GM23338 (cell line): ENCODE data around the gene FDX1. TPM values are rescaled to one million over a fixed set of nuclear protein-coding genes. Genes with fewer than 3 reads are reported as not detected.

ENCODE experiments used
- ATAC-seq: fragments of 200-7000 bp; cut with Tn5 transposase; 3 replicates; pipeline ENCODE4 v1.9.1; 2020
- DNase-seq: peaks from one replicate; pipeline ENCODE4 v3.0.0-alpha.2; 2015; ENCODE audit warnings: low spot score
- H2AFZ ChIP-seq: fragments of 200-600 bp; sonication (generic); 2 replicates; pipeline ENCODE4 v1.8.0; 2016; ENCODE audit warnings: antibody characterized with exemption, mild to moderate bottlenecking, moderate library complexity
- H3F3A ChIP-seq: fragments of 200-600 bp; sonication (generic); replicated peaks from 2 replicates; pipeline ENCODE4 v1.8.0; 2017; ENCODE audit warnings: antibody characterized with exemption, mixed run types, low read depth
- H3K27ac ChIP-seq: fragments of 200-600 bp; sonication (generic); 2 replicates; pipeline ENCODE4 v1.6.1; 2016; ENCODE audit warnings: low read depth
- H3K27me3 ChIP-seq: fragments of 200-600 bp; sonication (generic); 2 replicates; pipeline ENCODE4 v1.8.0; 2016; ENCODE audit warnings: mild to moderate bottlenecking, mixed run types, moderate library complexity; ENCODE audit not compliant: insufficient read depth
- H3K36me3 ChIP-seq: fragments of 200-600 bp; sonication (generic); 2 replicates; pipeline ENCODE4 v1.8.0; 2016; ENCODE audit warnings: mild to moderate bottlenecking; ENCODE audit not compliant: insufficient read depth
- H3K4me1 ChIP-seq: fragments of 200-600 bp; sonication (generic); 2 replicates; pipeline ENCODE4 v1.8.0; 2016; ENCODE audit warnings: mild to moderate bottlenecking, moderate library complexity; ENCODE audit not compliant: insufficient read depth
- H3K4me2 ChIP-seq: fragments of 200-600 bp; sonication (generic); 2 replicates; pipeline ENCODE4 v1.7.1; 2017; ENCODE audit warnings: mixed run types
- H3K4me3 ChIP-seq: fragments of 200-600 bp; sonication (generic); 2 replicates; pipeline ENCODE4 v1.6.1; 2016; ENCODE audit warnings: mixed run types
- H3K79me2 ChIP-seq: fragments of 200-600 bp; sonication (generic); replicated peaks from 2 replicates; pipeline ENCODE4 v1.8.0; 2017; ENCODE audit warnings: mild to moderate bottlenecking; ENCODE audit not compliant: insufficient read depth
- H3K9me2 ChIP-seq: fragments of 200-600 bp; sonication (generic); 2 replicates; pipeline ENCODE4 v1.8.0; 2017; ENCODE audit not compliant: insufficient read depth
- H4K20me1 ChIP-seq: fragments of 200-600 bp; sonication (generic); replicated peaks from 2 replicates; pipeline ENCODE4 v1.8.0; 2017; ENCODE audit warnings: mild to moderate bottlenecking; ENCODE audit not compliant: insufficient read depth
- H3K27ac Mint-ChIP-seq: 2 replicates; pipeline ENCODE4 v1.8.0; 2020; ENCODE audit warnings: inconsistent platforms, mild to moderate bottlenecking, moderate library complexity, mixed read lengths
- H3K27me3 Mint-ChIP-seq: 3 replicates; pipeline ENCODE4 v1.8.0; 2022; ENCODE audit warnings: low read depth, mild to moderate bottlenecking, moderate library complexity, mixed read lengths, inconsistent platforms; ENCODE audit not compliant: insufficient read depth, poor library complexity
- H3K36me3 Mint-ChIP-seq: 3 replicates; pipeline ENCODE4 v1.8.0; 2021; ENCODE audit warnings: low read depth, mild to moderate bottlenecking, inconsistent platforms, moderate library complexity, mixed read lengths
- H3K4me1 Mint-ChIP-seq: 3 replicates; pipeline ENCODE4 v1.8.0; 2020; ENCODE audit warnings: mild to moderate bottlenecking, inconsistent platforms, mixed read lengths
- H3K4me3 Mint-ChIP-seq: 3 replicates; pipeline ENCODE4 v1.8.0; 2021; ENCODE audit warnings: moderate library complexity, mild to moderate bottlenecking, inconsistent platforms, mixed read lengths
- H3K9me3 Mint-ChIP-seq: 3 replicates; pipeline ENCODE4 v1.8.0; 2020; ENCODE audit warnings: moderate library complexity, mild to moderate bottlenecking, inconsistent platforms, mixed read lengths
- CREB1 ChIP-seq: fragments of 250-450 bp; sonication (Bioruptor Pico); IDR thresholded peaks from 2 replicates; pipeline ENCODE4 v1.5.0; 2020; ENCODE audit warnings: low read depth, mild to moderate bottlenecking, moderate library complexity
- EZH2 ChIP-seq: fragments of 200-600 bp; sonication (generic); IDR thresholded peaks from one replicate; pipeline ENCODE4 v1.8.0; 2017; ENCODE audit warnings: antibody characterized with exemption, mild to moderate bottlenecking, low read depth; ENCODE audit not compliant: unreplicated experiment
- EZH2phosphoT487 ChIP-seq: fragments of 200-600 bp; sonication (generic); IDR thresholded peaks from one replicate; pipeline ENCODE4 v1.8.1; 2018; ENCODE audit warnings: antibody characterized with exemption; ENCODE audit not compliant: unreplicated experiment
- NANOG ChIP-seq: IDR thresholded peaks from 2 replicates; pipeline ENCODE4 v1.6.1; 2016; ENCODE audit warnings: antibody characterized with exemption, borderline replicate concordance
- POLR2AphosphoS5 ChIP-seq: IDR thresholded peaks from 2 replicates; pipeline ENCODE4 v1.6.1; 2016; ENCODE audit warnings: antibody characterized with exemption, low read depth
- STAT1 ChIP-seq: IDR thresholded peaks from one replicate; pipeline ENCODE4 v1.6.1; 2016; ENCODE audit warnings: antibody characterized with exemption; ENCODE audit not compliant: unreplicated experiment
- ZNF114 ChIP-seq: fragments of 250-450 bp; sonication (Bioruptor Pico); IDR thresholded peaks from 2 replicates; pipeline ENCODE4 v1.5.0; 2020; ENCODE audit warnings: mild to moderate bottlenecking, moderate library complexity
- ZNF331 ChIP-seq: fragments of 250-450 bp; sonication (Bioruptor Pico); IDR thresholded peaks from 2 replicates; pipeline ENCODE4 v1.5.0; 2020; ENCODE audit warnings: low read depth, mild to moderate bottlenecking, moderate library complexity
- ZNF462 ChIP-seq: fragments of 250-450 bp; sonication (Bioruptor Pico); IDR thresholded peaks from 2 replicates; pipeline ENCODE4 v1.5.0; 2020; ENCODE audit warnings: mild to moderate bottlenecking, moderate library complexity
- polyA plus RNA-seq: library from polyadenylated mRNA; unstranded; fragments of >200 nt; fragmentation: Nextera tagmentation; extraction: Ambion mirVana; gene quantifications from 2 replicates; pipeline ENCODE4 v1.2.1, GENCODE V29; 2016
- total RNA-seq: library from RNA; depleted of rRNA; stranded (reverse); fragments of >200 nt; shearing (Covaris generic); gene quantifications from 2 replicates; pipeline ENCODE4 v1.2.3, GENCODE V29; 2014
- TF ChIP-seq, protein P1 (sequence below): IDR thresholded peaks from 2 replicates; pipeline ENCODE4 v1.6.1; 2016; ENCODE audit warnings: antibody characterized with exemption
- TF ChIP-seq, protein P2 (sequence below): IDR thresholded peaks from one replicate; pipeline ENCODE4 v1.6.1; 2018; ENCODE audit warnings: antibody characterized with exemption; ENCODE audit not compliant: unreplicated experiment

Gene FDX1
- total and polyA plus RNA-seq, 2 experiments from 2014 or later = 11.1 to 15.9 TPM

DNA sequence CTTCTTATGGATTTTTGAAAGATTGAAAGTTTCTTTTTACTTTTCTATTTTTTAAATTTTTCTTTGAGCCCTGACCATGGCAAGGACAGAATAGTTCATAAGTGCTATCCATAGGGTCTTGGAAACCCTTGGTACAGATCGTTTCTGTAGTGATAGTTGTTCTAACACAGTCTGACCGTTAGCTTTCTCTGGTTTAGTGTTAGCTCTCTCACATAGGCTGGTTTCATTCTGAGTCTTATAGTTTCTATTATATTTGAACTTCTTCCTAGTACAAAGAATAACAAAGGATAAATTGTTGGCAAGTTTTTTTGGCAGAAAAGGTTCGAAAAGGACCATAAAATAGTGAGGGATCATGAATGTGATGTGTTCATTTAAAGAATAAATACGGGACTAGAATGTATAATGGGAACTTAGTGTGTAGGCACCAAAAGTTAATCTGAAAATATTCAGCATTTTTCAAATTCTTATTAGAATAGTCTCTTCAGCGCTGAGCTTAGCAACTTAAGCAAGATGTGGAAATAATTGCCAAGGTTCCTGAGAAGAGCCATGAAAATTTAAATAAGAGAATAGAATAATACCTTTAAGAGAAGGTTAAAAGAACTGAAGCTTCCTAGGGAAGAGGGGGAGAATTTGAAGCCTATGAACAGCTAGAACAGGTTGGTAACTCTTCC is 24.1 kb downstream of the FDX1 start (continued):
- TF ChIP-seq, protein P1, sequence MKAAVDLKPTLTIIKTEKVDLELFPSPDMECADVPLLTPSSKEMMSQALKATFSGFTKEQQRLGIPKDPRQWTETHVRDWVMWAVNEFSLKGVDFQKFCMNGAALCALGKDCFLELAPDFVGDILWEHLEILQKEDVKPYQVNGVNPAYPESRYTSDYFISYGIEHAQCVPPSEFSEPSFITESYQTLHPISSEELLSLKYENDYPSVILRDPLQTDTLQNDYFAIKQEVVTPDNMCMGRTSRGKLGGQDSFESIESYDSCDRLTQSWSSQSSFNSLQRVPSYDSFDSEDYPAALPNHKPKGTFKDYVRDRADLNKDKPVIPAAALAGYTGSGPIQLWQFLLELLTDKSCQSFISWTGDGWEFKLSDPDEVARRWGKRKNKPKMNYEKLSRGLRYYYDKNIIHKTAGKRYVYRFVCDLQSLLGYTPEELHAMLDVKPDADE = no peak
- no peak for TF ChIP-seq ZNF114
- TF ChIP-seq EZH2 = no peak
- no peak for TF ChIP-seq NANOG

DNA sequence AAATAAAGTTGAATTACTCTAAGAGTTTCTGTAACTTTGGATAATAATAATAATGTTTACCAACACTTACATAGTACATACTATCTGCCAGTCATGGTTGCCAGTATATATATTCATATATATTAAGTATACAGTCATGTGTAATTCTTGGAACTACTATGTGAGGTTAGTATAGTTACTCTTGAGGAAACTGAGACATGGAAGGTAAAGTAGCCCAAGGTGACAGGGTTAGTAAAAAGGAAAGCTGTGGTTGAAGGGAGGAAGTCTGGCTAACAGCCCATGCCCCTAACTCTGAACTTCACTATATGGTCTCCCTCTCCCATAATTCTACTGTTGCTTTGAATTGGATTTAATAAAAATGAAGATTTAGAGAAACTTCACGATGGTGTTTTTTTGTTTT is 24.9 kb downstream of the FDX1 start:
- no peaks in the 10 kb centered on the region; the same call in 2 of the 3 replicates for H3K9me3 Mint-ChIP-seq
- no peaks in the 10 kb centered on the region for H3K9me2 ChIP-seq
- H3K79me2 ChIP-seq = no peaks in the 10 kb centered on the region
- H3K36me3 Mint-ChIP-seq = 0 out of 3 replicates have a peak, but pooled peaks cover 3% of the 10 kb centered on the region
- H2AFZ ChIP-seq = no peak overlapping the region
- 0 out of 3 replicates have a peak, but pooled peaks cover 3% of the 10 kb centered on the region for H3K4me1 Mint-ChIP-seq
- no peak overlapping the region for H3K4me2 ChIP-seq
- DNase-seq (no peak), ATAC-seq (no peak)
- no peak overlapping the region for H3K4me3 ChIP-seq
- no peaks in the 10 kb centered on the region for H3F3A ChIP-seq
- no peaks in the 10 kb centered on the region for H3K4me1 ChIP-seq
- TF ChIP-seq ZNF462 (CRISPR knock-in tag) = no peak
- no peak for TF ChIP-seq ZNF114
- no peak for TF ChIP-seq ZNF331 (CRISPR knock-in tag)
- TF ChIP-seq POLR2AphosphoS5 = no peak
- TF ChIP-seq EZH2 = no peak
- TF ChIP-seq STAT1 = no peak
- no peak for TF ChIP-seq CREB1 (CRISPR knock-in tag)
- no peak for TF ChIP-seq NANOG
- TF ChIP-seq, protein P2, sequence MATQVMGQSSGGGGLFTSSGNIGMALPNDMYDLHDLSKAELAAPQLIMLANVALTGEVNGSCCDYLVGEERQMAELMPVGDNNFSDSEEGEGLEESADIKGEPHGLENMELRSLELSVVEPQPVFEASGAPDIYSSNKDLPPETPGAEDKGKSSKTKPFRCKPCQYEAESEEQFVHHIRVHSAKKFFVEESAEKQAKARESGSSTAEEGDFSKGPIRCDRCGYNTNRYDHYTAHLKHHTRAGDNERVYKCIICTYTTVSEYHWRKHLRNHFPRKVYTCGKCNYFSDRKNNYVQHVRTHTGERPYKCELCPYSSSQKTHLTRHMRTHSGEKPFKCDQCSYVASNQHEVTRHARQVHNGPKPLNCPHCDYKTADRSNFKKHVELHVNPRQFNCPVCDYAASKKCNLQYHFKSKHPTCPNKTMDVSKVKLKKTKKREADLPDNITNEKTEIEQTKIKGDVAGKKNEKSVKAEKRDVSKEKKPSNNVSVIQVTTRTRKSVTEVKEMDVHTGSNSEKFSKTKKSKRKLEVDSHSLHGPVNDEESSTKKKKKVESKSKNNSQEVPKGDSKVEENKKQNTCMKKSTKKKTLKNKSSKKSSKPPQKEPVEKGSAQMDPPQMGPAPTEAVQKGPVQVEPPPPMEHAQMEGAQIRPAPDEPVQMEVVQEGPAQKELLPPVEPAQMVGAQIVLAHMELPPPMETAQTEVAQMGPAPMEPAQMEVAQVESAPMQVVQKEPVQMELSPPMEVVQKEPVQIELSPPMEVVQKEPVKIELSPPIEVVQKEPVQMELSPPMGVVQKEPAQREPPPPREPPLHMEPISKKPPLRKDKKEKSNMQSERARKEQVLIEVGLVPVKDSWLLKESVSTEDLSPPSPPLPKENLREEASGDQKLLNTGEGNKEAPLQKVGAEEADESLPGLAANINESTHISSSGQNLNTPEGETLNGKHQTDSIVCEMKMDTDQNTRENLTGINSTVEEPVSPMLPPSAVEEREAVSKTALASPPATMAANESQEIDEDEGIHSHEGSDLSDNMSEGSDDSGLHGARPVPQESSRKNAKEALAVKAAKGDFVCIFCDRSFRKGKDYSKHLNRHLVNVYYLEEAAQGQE = no peak
- TF ChIP-seq EZH2phosphoT487 = no peak
- no peaks in the 10 kb centered on the region for H3K27me3 ChIP-seq
- H3K36me3 ChIP-seq = no peaks in the 10 kb centered on the region
- H3K4me3 Mint-ChIP-seq = no peak overlapping the region
- H3K27ac Mint-ChIP-seq = no peak overlapping the region
- no peaks in the 10 kb centered on the region for H4K20me1 ChIP-seq
- H3K27ac ChIP-seq = no peak overlapping the region
- peaks cover 2% of the 10 kb centered on the region for H3K27me3 Mint-ChIP-seq
